ENCODE results near the gene ZNF428. TPM values are rescaled to one million over a fixed set of nuclear protein-coding genes. Genes with fewer than 3 reads are reported as not detected.

ZNF428 gene
- total and polyA plus RNA-seq, 2 of the 8 experiments (the other 6 are each of a cell fraction or from before 2014, with no cell fraction given) = 7.8 to 16.7 TPM

DNA sequence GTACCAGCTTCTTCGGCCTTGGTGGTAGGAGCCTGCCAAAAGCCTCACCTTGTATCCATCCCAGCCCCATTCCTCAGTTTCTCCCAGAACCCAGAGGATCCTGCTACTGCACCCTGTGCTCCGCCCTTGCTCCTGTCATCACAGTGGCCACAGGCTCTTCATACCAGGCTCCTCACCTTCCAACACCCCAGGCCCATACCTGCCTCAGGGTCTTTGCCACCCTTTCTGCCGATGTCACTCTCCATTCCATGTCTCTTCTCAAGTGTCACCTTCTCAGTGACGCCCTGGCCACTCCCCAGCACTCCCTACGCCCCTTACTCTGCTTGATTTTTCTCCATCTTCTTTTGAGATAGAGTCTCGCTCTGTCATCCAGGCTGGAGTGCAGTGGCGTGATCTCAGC is 9.6 kb downstream of the ZNF428 start (continued):
- TF ChIP-seq, protein P1, sequence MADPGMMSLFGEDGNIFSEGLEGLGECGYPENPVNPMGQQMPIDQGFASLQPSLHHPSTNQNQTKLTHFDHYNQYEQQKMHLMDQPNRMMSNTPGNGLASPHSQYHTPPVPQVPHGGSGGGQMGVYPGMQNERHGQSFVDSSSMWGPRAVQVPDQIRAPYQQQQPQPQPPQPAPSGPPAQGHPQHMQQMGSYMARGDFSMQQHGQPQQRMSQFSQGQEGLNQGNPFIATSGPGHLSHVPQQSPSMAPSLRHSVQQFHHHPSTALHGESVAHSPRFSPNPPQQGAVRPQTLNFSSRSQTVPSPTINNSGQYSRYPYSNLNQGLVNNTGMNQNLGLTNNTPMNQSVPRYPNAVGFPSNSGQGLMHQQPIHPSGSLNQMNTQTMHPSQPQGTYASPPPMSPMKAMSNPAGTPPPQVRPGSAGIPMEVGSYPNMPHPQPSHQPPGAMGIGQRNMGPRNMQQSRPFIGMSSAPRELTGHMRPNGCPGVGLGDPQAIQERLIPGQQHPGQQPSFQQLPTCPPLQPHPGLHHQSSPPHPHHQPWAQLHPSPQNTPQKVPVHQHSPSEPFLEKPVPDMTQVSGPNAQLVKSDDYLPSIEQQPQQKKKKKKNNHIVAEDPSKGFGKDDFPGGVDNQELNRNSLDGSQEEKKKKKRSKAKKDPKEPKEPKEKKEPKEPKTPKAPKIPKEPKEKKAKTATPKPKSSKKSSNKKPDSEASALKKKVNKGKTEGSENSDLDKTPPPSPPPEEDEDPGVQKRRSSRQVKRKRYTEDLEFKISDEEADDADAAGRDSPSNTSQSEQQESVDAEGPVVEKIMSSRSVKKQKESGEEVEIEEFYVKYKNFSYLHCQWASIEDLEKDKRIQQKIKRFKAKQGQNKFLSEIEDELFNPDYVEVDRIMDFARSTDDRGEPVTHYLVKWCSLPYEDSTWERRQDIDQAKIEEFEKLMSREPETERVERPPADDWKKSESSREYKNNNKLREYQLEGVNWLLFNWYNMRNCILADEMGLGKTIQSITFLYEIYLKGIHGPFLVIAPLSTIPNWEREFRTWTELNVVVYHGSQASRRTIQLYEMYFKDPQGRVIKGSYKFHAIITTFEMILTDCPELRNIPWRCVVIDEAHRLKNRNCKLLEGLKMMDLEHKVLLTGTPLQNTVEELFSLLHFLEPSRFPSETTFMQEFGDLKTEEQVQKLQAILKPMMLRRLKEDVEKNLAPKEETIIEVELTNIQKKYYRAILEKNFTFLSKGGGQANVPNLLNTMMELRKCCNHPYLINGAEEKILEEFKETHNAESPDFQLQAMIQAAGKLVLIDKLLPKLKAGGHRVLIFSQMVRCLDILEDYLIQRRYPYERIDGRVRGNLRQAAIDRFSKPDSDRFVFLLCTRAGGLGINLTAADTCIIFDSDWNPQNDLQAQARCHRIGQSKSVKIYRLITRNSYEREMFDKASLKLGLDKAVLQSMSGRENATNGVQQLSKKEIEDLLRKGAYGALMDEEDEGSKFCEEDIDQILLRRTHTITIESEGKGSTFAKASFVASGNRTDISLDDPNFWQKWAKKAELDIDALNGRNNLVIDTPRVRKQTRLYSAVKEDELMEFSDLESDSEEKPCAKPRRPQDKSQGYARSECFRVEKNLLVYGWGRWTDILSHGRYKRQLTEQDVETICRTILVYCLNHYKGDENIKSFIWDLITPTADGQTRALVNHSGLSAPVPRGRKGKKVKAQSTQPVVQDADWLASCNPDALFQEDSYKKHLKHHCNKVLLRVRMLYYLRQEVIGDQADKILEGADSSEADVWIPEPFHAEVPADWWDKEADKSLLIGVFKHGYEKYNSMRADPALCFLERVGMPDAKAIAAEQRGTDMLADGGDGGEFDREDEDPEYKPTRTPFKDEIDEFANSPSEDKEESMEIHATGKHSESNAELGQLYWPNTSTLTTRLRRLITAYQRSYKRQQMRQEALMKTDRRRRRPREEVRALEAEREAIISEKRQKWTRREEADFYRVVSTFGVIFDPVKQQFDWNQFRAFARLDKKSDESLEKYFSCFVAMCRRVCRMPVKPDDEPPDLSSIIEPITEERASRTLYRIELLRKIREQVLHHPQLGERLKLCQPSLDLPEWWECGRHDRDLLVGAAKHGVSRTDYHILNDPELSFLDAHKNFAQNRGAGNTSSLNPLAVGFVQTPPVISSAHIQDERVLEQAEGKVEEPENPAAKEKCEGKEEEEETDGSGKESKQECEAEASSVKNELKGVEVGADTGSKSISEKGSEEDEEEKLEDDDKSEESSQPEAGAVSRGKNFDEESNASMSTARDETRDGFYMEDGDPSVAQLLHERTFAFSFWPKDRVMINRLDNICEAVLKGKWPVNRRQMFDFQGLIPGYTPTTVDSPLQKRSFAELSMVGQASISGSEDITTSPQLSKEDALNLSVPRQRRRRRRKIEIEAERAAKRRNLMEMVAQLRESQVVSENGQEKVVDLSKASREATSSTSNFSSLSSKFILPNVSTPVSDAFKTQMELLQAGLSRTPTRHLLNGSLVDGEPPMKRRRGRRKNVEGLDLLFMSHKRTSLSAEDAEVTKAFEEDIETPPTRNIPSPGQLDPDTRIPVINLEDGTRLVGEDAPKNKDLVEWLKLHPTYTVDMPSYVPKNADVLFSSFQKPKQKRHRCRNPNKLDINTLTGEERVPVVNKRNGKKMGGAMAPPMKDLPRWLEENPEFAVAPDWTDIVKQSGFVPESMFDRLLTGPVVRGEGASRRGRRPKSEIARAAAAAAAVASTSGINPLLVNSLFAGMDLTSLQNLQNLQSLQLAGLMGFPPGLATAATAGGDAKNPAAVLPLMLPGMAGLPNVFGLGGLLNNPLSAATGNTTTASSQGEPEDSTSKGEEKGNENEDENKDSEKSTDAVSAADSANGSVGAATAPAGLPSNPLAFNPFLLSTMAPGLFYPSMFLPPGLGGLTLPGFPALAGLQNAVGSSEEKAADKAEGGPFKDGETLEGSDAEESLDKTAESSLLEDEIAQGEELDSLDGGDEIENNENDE (IDR thresholded peaks at IDR 0.05; ENCODE audit: insufficient replicate concordance, low read length) = no peak
- no peak for TF ChIP-seq BACH1 (IDR thresholded peaks at IDR 0.05; ENCODE audit: low read length)
- TF ChIP-seq SIX5 (IDR thresholded peaks at IDR 0.05; ENCODE audit: low read depth, low read length) = no peak
- no peak for TF ChIP-seq CHD1 (IDR thresholded peaks at IDR 0.05; ENCODE audit: low read depth, low read length)
